ENCODE results near the gene TEF.
A peak's percentile ranks its signal among the peaks of the same experiment; 100 is the strongest.

TEF gene

GRCh38 chr22:41355895-41356294 is 25.8 kb upstream of the TEF start:
- no peak for DNase-seq

GRCh38 chr22:41356430-41357028 is 25.2 kb upstream of the TEF start:
- no peak for DNase-seq

GRCh38 chr22:41357191-41357590 is 24.6 kb upstream of the TEF start:
- DNase-seq: no peak

- DNase-seq: no peak
These were observed 22.8 kb upstream of the TEF start for GRCh38 chr22:41358927-41359326.

GRCh38 chr22:41359376-41359775 is 22.4 kb upstream of the TEF start:
- no peak for DNase-seq

GRCh38 chr22:41360126-41360525 is 21.6 kb upstream of the TEF start:
- DNase-seq: no peak

GRCh38 chr22:41361716-41362310 is 19.9 kb upstream of the TEF start:
- no peak for DNase-seq

GRCh38 chr22:41362615-41363014 is 19.1 kb upstream of the TEF start:
- no peak for DNase-seq

GRCh38 chr22:41364233-41364632 is 17.5 kb upstream of the TEF start:
- DNase-seq: no peak

- DNase-seq: no peak
These were observed 16.8 kb upstream of the TEF start for GRCh38 chr22:41364955-41365354.

- no peak for DNase-seq
These were observed 16.3 kb upstream of the TEF start for GRCh38 chr22:41365425-41365824.

GRCh38 chr22:41366323-41367029 is 15.3 kb upstream of the TEF start:
- no peak for DNase-seq

GRCh38 chr22:41367039-41367679 is 14.6 kb upstream of the TEF start:
- no peak for DNase-seq

GRCh38 chr22:41367680-41368542 is 13.8 kb upstream of the TEF start:
- DNase-seq: no peak

- DNase-seq: no peak
These were observed 13.0 kb upstream of the TEF start for GRCh38 chr22:41368543-41369423.

- no peak for DNase-seq
These were observed 12.4 kb upstream of the TEF start for GRCh38 chr22:41369424-41369745.

- DNase-seq: no peak
These were observed 11.9 kb upstream of the TEF start for GRCh38 chr22:41369837-41370236.

- no peak for DNase-seq
These were observed 3.9 kb upstream of the TEF start for GRCh38 chr22:41377846-41378245.

GRCh38 chr22:41380993-41381328 is 781 bp upstream of the TEF start:
- DNase-seq: no peak

GRCh38 chr22:41382098-41382578 is 396 bp downstream of the TEF start:
- peak; percentile 59 for DNase-seq

- DNase-seq: no peak
These were observed 868 bp downstream of the TEF start for GRCh38 chr22:41382610-41383009.

- no peak for DNase-seq
These were observed 1.3 kb downstream of the TEF start for GRCh38 chr22:41383085-41383484.

Data from activated CD4-positive, alpha-beta T cell treated with anti-CD3 and anti-CD28 coated beads, Interleukin-2, Interleukin-6, amounts not matched to agents 100 ng/mL and 50 ng/mL, durations not matched to agents 16 hours and 8 hours (primary cell).